Liver (tissue), 9 donors: ENCODE data around the gene SEMA5A. TPM values are rescaled to one million over a fixed set of nuclear protein-coding genes. Genes with fewer than 3 reads are reported as not detected.

Experiments
- DNase-seq: peaks from one replicate; pipeline ENCODE4 v3.0.0-alpha.2; 2017; ENCODE audit warnings: low spot score
- H3K27ac ChIP-seq, 2 donors: one replicate each; pipeline ENCODE4 v1.7.0; 2013; ENCODE audit warnings: inconsistent platforms in 2 of 2, low read length in 2 of 2, control low read depth in 1 of 2, low read depth in 1 of 2, mild to moderate bottlenecking in 1 of 2
- H3K27me3 ChIP-seq, 4 donors: one replicate each; pipeline versions ENCODE4 v1.6.1 to v1.7.0; 2013; ENCODE audit warnings: low read length in 3 of 4, inconsistent platforms in 1 of 4, mild to moderate bottlenecking in 1 of 4, moderate library complexity in 1 of 4; ENCODE audit not compliant: control insufficient read depth in 4 of 4, insufficient read depth in 4 of 4
- H3K36me3 ChIP-seq, 4 donors: one replicate each; pipeline versions ENCODE4 v1.6.1 to v1.7.0; 2013; ENCODE audit warnings: low read length in 3 of 4, mild to moderate bottlenecking in 3 of 4, low read depth in 1 of 4, moderate library complexity in 1 of 4; ENCODE audit not compliant: control insufficient read depth in 4 of 4, insufficient read depth in 3 of 4
- H3K4me1 ChIP-seq, 4 donors: one replicate each; pipeline versions ENCODE4 v1.6.1 to v1.7.0; 2013; ENCODE audit warnings: low read length in 3 of 4, mild to moderate bottlenecking in 3 of 4, moderate library complexity in 1 of 4; ENCODE audit not compliant: control insufficient read depth in 4 of 4, insufficient read depth in 4 of 4
- H3K4me3 ChIP-seq, 3 donors: one replicate each; pipeline versions ENCODE4 v1.6.1 to v1.7.0; 2013; ENCODE audit warnings: low read length in 3 of 3, control low read depth in 1 of 3, low read depth in 1 of 3, mild to moderate bottlenecking in 1 of 3
- H3K9ac ChIP-seq, 2 donors: one replicate each; pipeline ENCODE4 v1.7.0; 2013; ENCODE audit warnings: low read length in 2 of 2, mild to moderate bottlenecking in 2 of 2, moderate library complexity in 2 of 2, control low read depth in 1 of 2, low read depth in 1 of 2
- H3K9me3 ChIP-seq, 4 donors: one replicate each; pipeline versions ENCODE4 v1.6.1 to v1.7.0; 2013; ENCODE audit warnings: low read length in 3 of 4; ENCODE audit not compliant: control insufficient read depth in 4 of 4
- EGR1 ChIP-seq, 2 donors: IDR thresholded peaks; 2 replicates each; pipeline ENCODE4 v1.6.1; 2016 to 2018; ENCODE audit warnings: antibody characterized with exemption in 2 of 2, low read depth in 2 of 2
- FOXA1 ChIP-seq: IDR thresholded peaks from 2 replicates; pipeline ENCODE4 v1.6.1; 2016; ENCODE audit warnings: antibody characterized with exemption
- FOXA2 ChIP-seq: IDR thresholded peaks from 2 replicates; pipeline ENCODE4 v1.6.1; 2016; ENCODE audit warnings: antibody characterized with exemption
- GABPA ChIP-seq, 2 donors: IDR thresholded peaks in 1 of 2; conservative IDR thresholded peaks in 1 of 2; 2 replicates each; pipeline ENCODE4 v1.6.1; 2016; ENCODE audit warnings: antibody characterized with exemption in 2 of 2, mild to moderate bottlenecking in 1 of 2, moderate library complexity in 1 of 2
- HNF4A ChIP-seq, 2 donors: conservative IDR thresholded peaks; 2 replicates each; pipeline ENCODE4 v1.6.1; 2016; ENCODE audit warnings: antibody characterized with exemption in 2 of 2, mild to moderate bottlenecking in 2 of 2
- HNF4G ChIP-seq: IDR thresholded peaks from 2 replicates; pipeline ENCODE4 v1.6.1; 2016; ENCODE audit warnings: antibody characterized with exemption
- NR2F2 ChIP-seq: IDR thresholded peaks from 2 replicates; pipeline ENCODE4 v1.6.1; 2016; ENCODE audit warnings: antibody characterized with exemption
- RAD21 ChIP-seq, 2 donors: IDR thresholded peaks; 2 replicates each; pipeline ENCODE4 v1.6.1; 2016; ENCODE audit warnings: antibody characterized with exemption in 2 of 2, mild to moderate bottlenecking in 2 of 2
- REST ChIP-seq: IDR thresholded peaks from 2 replicates; pipeline ENCODE4 v1.6.1; 2016; ENCODE audit warnings: antibody characterized with exemption, mild to moderate bottlenecking
- RXRA ChIP-seq, 2 donors: IDR thresholded peaks; 2 replicates each; pipeline ENCODE4 v1.6.1; 2017 to 2018; ENCODE audit warnings: antibody characterized with exemption in 2 of 2, mild to moderate bottlenecking in 1 of 2
- TAF1 ChIP-seq: conservative IDR thresholded peaks from 2 replicates; pipeline ENCODE4 v1.6.1; 2016; ENCODE audit warnings: antibody characterized with exemption, mild to moderate bottlenecking
- YY1 ChIP-seq: IDR thresholded peaks from 2 replicates; pipeline ENCODE4 v1.6.1; 2016; ENCODE audit warnings: antibody characterized with exemption, mild to moderate bottlenecking
- ZBTB33 ChIP-seq: IDR thresholded peaks from 2 replicates; pipeline ENCODE4 v1.6.1; 2016; ENCODE audit warnings: antibody characterized with exemption
- WGBS: extraction: QIAGEN DNeasy Blood & Tissue Kit; methylation state at CpG from one replicate; pipeline ENCODE4 v1.1.7; 2013; 5-methylcytosine and 5-hydroxymethylcytosine counted together
- polyA plus RNA-seq, 2 donors: library from polyadenylated mRNA; stranded (reverse) in 1 of 2; unstranded in 1 of 2; fragments of 200-250 nt in 1 of 2; fragments of >200 nt in 1 of 2; fragmentation: Nextera tagmentation in 1 of 2; extraction: Ambion mirVana in 1 of 2; gene quantifications; one replicate each; pipeline versions ENCODE4 v1.2.1 to v1.2.3, GENCODE V29; 2013 to 2015
- total RNA-seq, 2 donors: library from RNA; depleted of rRNA; stranded (reverse); fragments of >200 nt; gene quantifications; one replicate each; pipeline ENCODE4 v1.2.3, GENCODE V29; 2014
- TF ChIP-seq, protein P1 (sequence below): IDR thresholded peaks from 2 replicates; pipeline ENCODE4 v1.6.1; 2016; ENCODE audit warnings: antibody characterized with exemption
- TF ChIP-seq, protein P2 (sequence below): IDR thresholded peaks from 2 replicates; pipeline ENCODE4 v1.6.1; 2016; ENCODE audit warnings: antibody characterized with exemption
- TF ChIP-seq, protein P3 (sequence below): fragments of 150-350 bp; IDR thresholded peaks from 2 replicates; pipeline ENCODE4 v1.5.1; 2017; ENCODE audit warnings: improper control_type of control experiment, low read depth, low read length; ENCODE audit not compliant: missing input control
- donor health status: healthy.
- donor health status: healthy.
- donor health status: healthy.
- donor health status: healthy.
- donor health status: healthy.

SEMA5A gene
- total and polyA plus RNA-seq, 4 donors: 1.1 to 5.8 (median 3.2) TPM

DNA sequence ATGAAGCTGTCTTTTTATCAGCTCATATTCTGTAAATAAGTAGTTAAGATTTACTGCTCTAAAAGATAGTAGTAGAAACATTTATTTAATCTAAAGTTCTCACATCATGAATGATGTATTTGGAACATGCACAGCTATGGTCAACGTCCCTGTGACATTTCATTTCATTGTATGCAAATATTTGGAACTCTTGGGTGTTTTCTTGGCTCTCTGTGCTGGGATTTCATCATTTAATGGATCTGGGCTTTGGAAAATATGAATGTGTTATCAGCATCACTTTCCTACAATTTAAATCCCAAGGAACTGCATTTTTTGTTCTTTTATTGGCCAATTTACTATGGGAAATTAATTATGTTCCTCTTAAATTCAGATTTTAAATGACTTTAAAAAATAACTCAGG lies 462.9 kb downstream of the SEMA5A start:
- no peak overlapping the region for H3K27ac ChIP-seq
- no peaks in the 10 kb centered on the region for H3K36me3 ChIP-seq
- H3K4me1 ChIP-seq: no peaks in the 10 kb centered on the region
- TF ChIP-seq RAD21 (IDR thresholded peaks at IDR 0.05): no peak
- no peak for TF ChIP-seq FOXA1
- no peak for TF ChIP-seq REST
- TF ChIP-seq HNF4A (conservative IDR thresholded peaks at IDR 0.05): no peak
- TF ChIP-seq NR2F2: no peak
- no peak for TF ChIP-seq TAF1
- TF ChIP-seq, protein P1, sequence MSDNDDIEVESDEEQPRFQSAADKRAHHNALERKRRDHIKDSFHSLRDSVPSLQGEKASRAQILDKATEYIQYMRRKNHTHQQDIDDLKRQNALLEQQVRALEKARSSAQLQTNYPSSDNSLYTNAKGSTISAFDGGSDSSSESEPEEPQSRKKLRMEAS: no peak
- no peak for TF ChIP-seq EGR1 (IDR thresholded peaks at IDR 0.05; ENCODE audit: low read depth in 2 of 2)
- no peak for TF ChIP-seq GABPA (IDR thresholded peaks at IDR 0.05 in 1 of 2, conservative IDR thresholded peaks at IDR 0.05 in 1 of 2)
- no peak for TF ChIP-seq ZBTB33
- no peak for TF ChIP-seq HNF4G
- no peak for TF ChIP-seq RXRA (IDR thresholded peaks at IDR 0.05)
- TF ChIP-seq, protein P2, sequence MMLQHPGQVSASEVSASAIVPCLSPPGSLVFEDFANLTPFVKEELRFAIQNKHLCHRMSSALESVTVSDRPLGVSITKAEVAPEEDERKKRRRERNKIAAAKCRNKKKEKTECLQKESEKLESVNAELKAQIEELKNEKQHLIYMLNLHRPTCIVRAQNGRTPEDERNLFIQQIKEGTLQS: no peak
- no peak for TF ChIP-seq FOXA2
- TF ChIP-seq, protein P3, sequence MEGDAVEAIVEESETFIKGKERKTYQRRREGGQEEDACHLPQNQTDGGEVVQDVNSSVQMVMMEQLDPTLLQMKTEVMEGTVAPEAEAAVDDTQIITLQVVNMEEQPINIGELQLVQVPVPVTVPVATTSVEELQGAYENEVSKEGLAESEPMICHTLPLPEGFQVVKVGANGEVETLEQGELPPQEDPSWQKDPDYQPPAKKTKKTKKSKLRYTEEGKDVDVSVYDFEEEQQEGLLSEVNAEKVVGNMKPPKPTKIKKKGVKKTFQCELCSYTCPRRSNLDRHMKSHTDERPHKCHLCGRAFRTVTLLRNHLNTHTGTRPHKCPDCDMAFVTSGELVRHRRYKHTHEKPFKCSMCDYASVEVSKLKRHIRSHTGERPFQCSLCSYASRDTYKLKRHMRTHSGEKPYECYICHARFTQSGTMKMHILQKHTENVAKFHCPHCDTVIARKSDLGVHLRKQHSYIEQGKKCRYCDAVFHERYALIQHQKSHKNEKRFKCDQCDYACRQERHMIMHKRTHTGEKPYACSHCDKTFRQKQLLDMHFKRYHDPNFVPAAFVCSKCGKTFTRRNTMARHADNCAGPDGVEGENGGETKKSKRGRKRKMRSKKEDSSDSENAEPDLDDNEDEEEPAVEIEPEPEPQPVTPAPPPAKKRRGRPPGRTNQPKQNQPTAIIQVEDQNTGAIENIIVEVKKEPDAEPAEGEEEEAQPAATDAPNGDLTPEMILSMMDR: no peak
- TF ChIP-seq YY1: no peak
- no peaks in the 10 kb centered on the region for H3K9me3 ChIP-seq
- no peak overlapping the region for H3K9ac ChIP-seq
- no peaks in the 10 kb centered on the region for H3K27me3 ChIP-seq
- DNase-seq: no peak
- WGBS: 50% methylated on average over 1 of the region's 1 CpG
- H3K4me3 ChIP-seq: no peak overlapping the region

- TF ChIP-seq EGR1 (IDR thresholded peaks at IDR 0.05; ENCODE audit: low read depth in 2 of 2) (no peak), FOXA1 (no peak), FOXA2 (no peak), RXRA (IDR thresholded peaks at IDR 0.05) (no peak), YY1 (no peak)
- TF ChIP-seq, protein P3: no peak
- TF ChIP-seq, protein P1: no peak
- TF ChIP-seq, protein P2: no peak
- H3K4me1 ChIP-seq: no peaks in the 10 kb centered on the region
- H3K27me3 ChIP-seq: no peaks in the 10 kb centered on the region
- no peak for DNase-seq
- H3K9ac ChIP-seq: no peak overlapping the region
- no peak overlapping the region for H3K27ac ChIP-seq
- H3K4me3 ChIP-seq: no peak overlapping the region
- H3K36me3 ChIP-seq: no peaks in the 10 kb centered on the region
- H3K9me3 ChIP-seq: no peaks in the 10 kb centered on the region
- 58% methylated on average over 4 of the region's 4 CpGs for WGBS
These were observed 473.2 kb downstream of the SEMA5A start for GRCh38 chr5:9072701-9073100.
